AG04449 (cell line): Measurements from ENCODE around the gene CDC14A.

Experiments
- CTCF ChIA-PET: fragments of 350-600 bp; formaldehyde crosslinking; extraction: SDS; loops from one replicate; lab custom pipeline; 2021; ENCODE audit warnings: antibody characterized with exemption; lab: Yijun Ruan, JAX
- POLR2A ChIA-PET: fragments of 400-600, 350-600 bp; formaldehyde crosslinking; extraction: SDS; loops from one replicate; lab custom pipeline; 2020; ENCODE audit warnings: antibody characterized with exemption, inconsistent platforms; lab: Yijun Ruan, JAX
- DNase-seq: peaks from one replicate; pipeline ENCODE4 v3.0.0-alpha.2; 2010; ENCODE audit warnings: low read depth, low spot score
- H3K4me3 ChIP-seq: 2 replicates; pipeline ENCODE4 v1.5.1; 2011; ENCODE audit warnings: low read depth, mild to moderate bottlenecking, control low read depth, low read length
- CTCF ChIP-seq: IDR thresholded peaks from one replicate; pipeline ENCODE4 v1.5.1; 2011; ENCODE audit warnings: mild to moderate bottlenecking, moderate library complexity, low read length, control low read depth, inconsistent platforms; ENCODE audit not compliant: insufficient read depth; ENCODE audit errors: missing control alignments

Gene CDC14A

GRCh38 chr1:100394285-100394684, 42.0 kb downstream of the CDC14A start:
- DNase-seq, result no peak
- ChIA-PET POLR2A (no interaction called here), CTCF (no interaction called here)
- TF ChIP-seq CTCF, result no peak
- no peak overlapping the region for H3K4me3 ChIP-seq

DNA sequence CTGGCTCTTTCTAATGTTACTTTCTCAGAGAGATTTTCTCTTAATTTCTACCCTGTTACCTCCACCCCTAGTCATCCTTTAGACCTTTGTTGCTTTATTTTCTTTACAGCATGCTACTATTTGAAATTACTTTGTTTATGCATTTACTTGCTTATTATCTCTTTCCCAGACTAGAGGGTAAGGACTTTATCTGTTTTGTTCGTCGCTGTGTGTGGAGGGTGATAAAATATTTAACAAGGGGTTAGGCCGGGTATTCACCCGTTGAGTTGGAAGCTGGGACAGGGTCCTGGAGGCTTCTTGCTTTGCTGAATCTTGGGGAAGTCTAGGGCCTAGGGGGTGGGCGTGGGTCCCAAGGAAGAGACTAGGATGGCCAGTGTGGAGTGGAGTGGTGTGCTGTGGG, 43.6 kb downstream of the CDC14A start:
- no peak for DNase-seq
- no peak for TF ChIP-seq CTCF
- ChIA-PET CTCF (interaction anchor here (1.2 to 2.2 kb wide), 2 partner anchors 60 to 471 kb away, joined by 3 to 7 read pairs; no protein-coding TSS in a partner anchor), POLR2A (no interaction called here)
- no peak overlapping the region for H3K4me3 ChIP-seq

GRCh38 chr1:100396651-100397050, 44.3 kb downstream of the CDC14A start:
- ChIA-PET POLR2A (interaction anchor here (0.7 kb wide), 1 partner anchor 61 kb away, joined by 4 read pairs; no protein-coding TSS in a partner anchor), CTCF (interaction anchor here (1.2 to 2.2 kb wide), 3 partner anchors 11 to 470 kb away, joined by 3 to 7 read pairs (median 4); no protein-coding TSS in a partner anchor)
- no peak for TF ChIP-seq CTCF
- no peak for DNase-seq
- no peak overlapping the region for H3K4me3 ChIP-seq

GRCh38 chr1:100397681-100398080, 45.4 kb downstream of the CDC14A start:
- no peak for TF ChIP-seq CTCF
- no peak overlapping the region for H3K4me3 ChIP-seq
- POLR2A ChIA-PET, result no interaction called here
- CTCF ChIA-PET, result interaction anchor here (1.3 kb wide), 1 partner anchor 13 kb away, joined by 4 read pairs; no protein-coding TSS in a partner anchor
- DNase-seq, result no peak

DNA sequence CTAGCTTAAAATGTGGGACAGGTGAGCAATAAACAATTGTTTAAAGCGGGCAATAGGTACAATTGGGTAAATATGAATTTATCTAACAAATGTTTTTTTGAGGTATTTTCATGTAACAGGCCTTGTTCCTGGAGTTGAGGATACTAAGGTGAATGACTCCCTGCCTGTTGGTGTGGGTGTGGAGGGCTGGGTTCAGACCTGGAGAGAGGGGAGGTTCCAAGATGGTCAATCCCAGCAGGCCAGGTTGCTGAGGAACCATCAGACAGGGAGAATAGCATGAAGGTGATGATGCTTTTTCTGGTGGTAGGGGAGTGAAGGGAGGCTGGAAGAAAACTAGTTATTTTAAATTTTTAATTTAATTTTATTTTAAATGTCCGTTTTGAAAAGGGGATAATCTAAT, 46.3 kb downstream of the CDC14A start:
- ChIA-PET CTCF (no interaction called here), POLR2A (no interaction called here)
- no peak for TF ChIP-seq CTCF
- DNase-seq, result no peak
- no peak overlapping the region for H3K4me3 ChIP-seq

GRCh38 chr1:100400404-100400803, 48.1 kb downstream of the CDC14A start:
- CTCF ChIA-PET, result interaction anchor here (1.0 kb wide), 1 partner anchor 186 kb away, joined by 4 read pairs; no protein-coding TSS in a partner anchor
- POLR2A ChIA-PET, result no interaction called here
- no peak for TF ChIP-seq CTCF
- no peak for DNase-seq
- H3K4me3 ChIP-seq, result no peak overlapping the region
